ENCODE data around the gene OARD1. TPM values are rescaled to one million over a fixed set of nuclear protein-coding genes. Genes with fewer than 3 reads are reported as not detected.

Gene OARD1
- total RNA-seq, 1 experiment from 2014 or later, result 33.7 TPM

DNA sequence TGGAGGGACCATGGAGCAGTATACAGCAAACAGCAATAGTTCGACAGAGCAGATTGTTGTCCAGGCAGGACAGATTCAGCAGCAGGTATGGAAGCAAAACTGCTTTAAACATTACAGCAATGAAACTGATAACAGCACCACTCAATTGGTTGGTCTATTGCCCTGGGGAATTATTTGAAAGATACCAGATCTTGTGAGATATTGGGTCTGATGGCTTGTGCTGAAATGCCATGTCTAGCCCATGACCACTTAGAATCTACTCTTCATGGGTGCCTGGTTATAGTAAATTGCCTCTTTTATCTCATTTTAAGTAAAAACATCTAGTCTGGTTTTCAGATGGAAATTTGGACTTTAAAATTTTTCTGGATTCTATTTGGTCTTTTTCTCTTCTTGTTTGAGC, 6.9 kb upstream of the OARD1 start:
- ATAC-seq (no peak), DNase-seq (ENCODE audit: low spot score) (no peak)
- no peaks in the 10 kb centered on the region for H3K9me3 Mint-ChIP-seq
- peaks cover 51% of the 10 kb centered on the region for H3K36me3 Mint-ChIP-seq
- peaks cover 26% of the 10 kb centered on the region for H3K4me1 Mint-ChIP-seq
- TF ChIP-seq MYBL2 (CRISPR knock-in tag; IDR thresholded peaks at IDR 0.05), result no peak
- no peak for TF ChIP-seq ZSCAN18 (CRISPR knock-in tag; IDR thresholded peaks at IDR 0.05)
- TF ChIP-seq, protein P1, sequence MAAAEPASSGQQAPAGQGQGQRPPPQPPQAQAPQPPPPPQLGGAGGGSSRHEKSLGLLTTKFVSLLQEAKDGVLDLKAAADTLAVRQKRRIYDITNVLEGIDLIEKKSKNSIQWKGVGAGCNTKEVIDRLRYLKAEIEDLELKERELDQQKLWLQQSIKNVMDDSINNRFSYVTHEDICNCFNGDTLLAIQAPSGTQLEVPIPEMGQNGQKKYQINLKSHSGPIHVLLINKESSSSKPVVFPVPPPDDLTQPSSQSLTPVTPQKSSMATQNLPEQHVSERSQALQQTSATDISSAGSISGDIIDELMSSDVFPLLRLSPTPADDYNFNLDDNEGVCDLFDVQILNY (CRISPR knock-in tag; IDR thresholded peaks at IDR 0.05), result no peak
- no peak for TF ChIP-seq SOX15 (CRISPR knock-in tag; IDR thresholded peaks at IDR 0.05)
- TF ChIP-seq, protein P2, sequence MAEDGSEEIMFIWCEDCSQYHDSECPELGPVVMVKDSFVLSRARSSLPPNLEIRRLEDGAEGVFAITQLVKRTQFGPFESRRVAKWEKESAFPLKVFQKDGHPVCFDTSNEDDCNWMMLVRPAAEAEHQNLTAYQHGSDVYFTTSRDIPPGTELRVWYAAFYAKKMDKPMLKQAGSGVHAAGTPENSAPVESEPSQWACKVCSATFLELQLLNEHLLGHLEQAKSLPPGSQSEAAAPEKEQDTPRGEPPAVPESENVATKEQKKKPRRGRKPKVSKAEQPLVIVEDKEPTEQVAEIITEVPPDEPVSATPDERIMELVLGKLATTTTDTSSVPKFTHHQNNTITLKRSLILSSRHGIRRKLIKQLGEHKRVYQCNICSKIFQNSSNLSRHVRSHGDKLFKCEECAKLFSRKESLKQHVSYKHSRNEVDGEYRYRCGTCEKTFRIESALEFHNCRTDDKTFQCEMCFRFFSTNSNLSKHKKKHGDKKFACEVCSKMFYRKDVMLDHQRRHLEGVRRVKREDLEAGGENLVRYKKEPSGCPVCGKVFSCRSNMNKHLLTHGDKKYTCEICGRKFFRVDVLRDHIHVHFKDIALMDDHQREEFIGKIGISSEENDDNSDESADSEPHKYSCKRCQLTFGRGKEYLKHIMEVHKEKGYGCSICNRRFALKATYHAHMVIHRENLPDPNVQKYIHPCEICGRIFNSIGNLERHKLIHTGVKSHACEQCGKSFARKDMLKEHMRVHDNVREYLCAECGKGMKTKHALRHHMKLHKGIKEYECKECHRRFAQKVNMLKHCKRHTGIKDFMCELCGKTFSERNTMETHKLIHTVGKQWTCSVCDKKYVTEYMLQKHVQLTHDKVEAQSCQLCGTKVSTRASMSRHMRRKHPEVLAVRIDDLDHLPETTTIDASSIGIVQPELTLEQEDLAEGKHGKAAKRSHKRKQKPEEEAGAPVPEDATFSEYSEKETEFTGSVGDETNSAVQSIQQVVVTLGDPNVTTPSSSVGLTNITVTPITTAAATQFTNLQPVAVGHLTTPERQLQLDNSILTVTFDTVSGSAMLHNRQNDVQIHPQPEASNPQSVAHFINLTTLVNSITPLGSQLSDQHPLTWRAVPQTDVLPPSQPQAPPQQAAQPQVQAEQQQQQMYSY (CRISPR knock-in tag; IDR thresholded peaks at IDR 0.05), result no peak
- no peak for TF ChIP-seq SMAD3 (CRISPR knock-in tag; IDR thresholded peaks at IDR 0.05; ENCODE audit: borderline replicate concordance)
- TF ChIP-seq, protein P3, sequence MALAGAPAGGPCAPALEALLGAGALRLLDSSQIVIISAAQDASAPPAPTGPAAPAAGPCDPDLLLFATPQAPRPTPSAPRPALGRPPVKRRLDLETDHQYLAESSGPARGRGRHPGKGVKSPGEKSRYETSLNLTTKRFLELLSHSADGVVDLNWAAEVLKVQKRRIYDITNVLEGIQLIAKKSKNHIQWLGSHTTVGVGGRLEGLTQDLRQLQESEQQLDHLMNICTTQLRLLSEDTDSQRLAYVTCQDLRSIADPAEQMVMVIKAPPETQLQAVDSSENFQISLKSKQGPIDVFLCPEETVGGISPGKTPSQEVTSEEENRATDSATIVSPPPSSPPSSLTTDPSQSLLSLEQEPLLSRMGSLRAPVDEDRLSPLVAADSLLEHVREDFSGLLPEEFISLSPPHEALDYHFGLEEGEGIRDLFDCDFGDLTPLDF (CRISPR knock-in tag; IDR thresholded peaks at IDR 0.05), result no peak
- TF ChIP-seq FOXJ3 (CRISPR knock-in tag; IDR thresholded peaks at IDR 0.05; ENCODE audit: borderline replicate concordance), result no peak
- no peak for TF ChIP-seq ZNF232 (CRISPR knock-in tag; IDR thresholded peaks at IDR 0.05)
- TF ChIP-seq, protein P4, sequence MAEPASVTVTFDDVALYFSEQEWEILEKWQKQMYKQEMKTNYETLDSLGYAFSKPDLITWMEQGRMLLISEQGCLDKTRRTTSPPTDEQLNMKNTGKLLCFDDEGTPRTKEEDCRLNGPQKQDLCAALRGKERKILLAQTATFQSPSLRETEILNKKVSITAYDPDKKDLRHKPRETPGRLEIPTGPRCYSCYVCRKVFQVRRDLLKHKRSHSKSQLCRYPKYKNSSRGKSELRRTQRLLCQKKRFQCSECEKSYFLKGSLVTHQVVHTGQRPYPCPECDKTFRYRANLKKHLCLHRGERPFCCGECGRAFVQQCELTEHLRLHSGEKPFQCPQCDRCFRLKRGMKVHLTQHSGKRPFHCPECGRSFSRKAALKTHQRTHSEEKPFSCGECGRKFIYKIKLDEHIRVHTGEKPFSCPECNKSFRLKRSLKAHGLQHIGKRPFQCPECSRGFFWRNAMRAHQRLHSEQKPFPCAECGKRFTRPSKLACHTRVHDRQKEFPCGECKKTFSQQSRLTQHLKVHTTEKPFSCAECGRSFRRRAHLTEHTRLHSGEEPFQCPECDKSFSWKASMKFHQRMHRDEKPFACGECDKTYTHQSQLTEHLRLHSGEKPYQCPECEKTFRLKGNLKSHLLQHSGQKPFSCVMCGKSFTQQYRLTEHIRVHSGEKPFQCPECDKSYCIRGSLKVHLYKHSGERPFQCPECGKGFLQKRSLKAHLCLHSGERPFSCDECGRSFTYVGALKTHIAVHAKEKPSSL (CRISPR knock-in tag; conservative IDR thresholded peaks at IDR 0.05), result no peak
- no peak for TF ChIP-seq ZNF281 (CRISPR knock-in tag; IDR thresholded peaks at IDR 0.05)
- no peak for TF ChIP-seq NFYB (CRISPR knock-in tag; conservative IDR thresholded peaks at IDR 0.05; ENCODE audit: low read depth)
- TF ChIP-seq GABPB1 (CRISPR knock-in tag; IDR thresholded peaks at IDR 0.05), result no peak
- TF ChIP-seq PRRX2 (CRISPR knock-in tag; IDR thresholded peaks at IDR 0.05), result no peak
- no peak for TF ChIP-seq ATF1 (CRISPR knock-in tag; IDR thresholded peaks at IDR 0.05)
- TF ChIP-seq ZNF317 (CRISPR knock-in tag; IDR thresholded peaks at IDR 0.05; ENCODE audit: borderline replicate concordance, low read depth), result no peak
- ChIA-PET POLR2A (no interaction called here), CTCF (no interaction called here)
- peak overlapping the region; percentile 9 for H3K27ac Mint-ChIP-seq
- no peak overlapping the region for H3K4me3 Mint-ChIP-seq
- no peaks in the 10 kb centered on the region for H3K27me3 Mint-ChIP-seq (ENCODE audit: low read depth)

Data from WTC11 (cell line).